ENCODE measurements around the gene IL32. TPM values are rescaled to one million over a fixed set of nuclear protein-coding genes. Genes with fewer than 3 reads are reported as not detected.

The IL32 gene
- total and polyA plus RNA-seq, 9 of the 15 experiments (the other 6 are each of a cell fraction or from before 2014, with no cell fraction given): 0.21 to 2.2 (median 0.37) TPM; not detected in 3

- TF ChIP-seq YY1 (IDR thresholded peaks at IDR 0.05; ENCODE audit: borderline replicate concordance in 1 of 3, control insufficient read depth in 1 of 3, extremely low read depth in 1 of 3, insufficient read depth in 3 of 3, insufficient read length in 1 of 3, insufficient replicate concordance in 2 of 3, low read depth in 1 of 3, low read length in 2 of 3): peak; percentile 42 to 91 (median 85)
- no peak for TF ChIP-seq DIDO1 (tag; IDR thresholded peaks at IDR 0.05; ENCODE audit: low read depth)
- no peak for TF ChIP-seq CUX1 (CRISPR knock-in tag; IDR thresholded peaks at IDR 0.05)
- TF ChIP-seq ZNF717 (CRISPR knock-in tag; IDR thresholded peaks at IDR 0.05): no peak
- TF ChIP-seq RBFOX2 (IDR thresholded peaks at IDR 0.05; ENCODE audit: low read depth, low read length): peak; percentile 55; the same call in 1 of the 2 replicates
- no peak for TF ChIP-seq CHD7 (IDR thresholded peaks at IDR 0.05; ENCODE audit: low read depth, low read length)
- no peak for TF ChIP-seq NR2C2 (CRISPR knock-in tag; IDR thresholded peaks at IDR 0.05)
- TF ChIP-seq NR2C2 (tag; IDR thresholded peaks at IDR 0.05): 0 out of 2 replicates have a peak, but pooled peaks have one; percentile 43
- no peak for TF ChIP-seq ATF1 (CRISPR knock-in tag; IDR thresholded peaks at IDR 0.05)
- TF ChIP-seq ATF1 (tag; IDR thresholded peaks at IDR 0.05): no peak
Measured at GRCh38 chr16:3099732-3100499, 34.5 kb downstream of the IL32 start (continued).
